B cell (primary cell): ENCODE results near the gene GSTM5. TPM values are rescaled to one million over a fixed set of nuclear protein-coding genes. Genes with fewer than 3 reads are reported as not detected.

Source experiments
- ATAC-seq: fragments of 200-7000 bp; cut with Tn5 transposase; one replicate; pipeline ENCODE4 v1.10.0; 2021; ENCODE audit warnings: low read depth, mild to moderate bottlenecking, moderate number of reproducible peaks, moderate library complexity
- CTCF ChIA-PET: fragments of 350-600 bp; sonication (Branson Sonifier 250); formaldehyde crosslinking; loops from one replicate; lab custom pipeline; 2021; ENCODE audit warnings: antibody characterized with exemption, inconsistent platforms; lab: Charles Lee
- POLR2A ChIA-PET: fragments of 350-600 bp; sonication (Branson Sonifier 250); formaldehyde crosslinking; loops from one replicate; lab custom pipeline; 2021; ENCODE audit warnings: antibody characterized with exemption; lab: Charles Lee
- DNase-seq: peaks from one replicate; pipeline ENCODE4 v3.0.0; 2013
- H2AFZ ChIP-seq: 2 replicates; pipeline ENCODE4 v1.6.1; 2012; ENCODE audit warnings: mild to moderate bottlenecking, low read depth, low read length; ENCODE audit not compliant: insufficient read depth, poor library complexity, severe bottlenecking
- H3K27ac ChIP-seq, 2 donors: 1 replicate in 1 of 2; 2 replicates in 1 of 2; pipeline ENCODE4 v1.5.1; 2012 to 2013; ENCODE audit warnings: low read length in 2 of 2, mild to moderate bottlenecking in 2 of 2, moderate library complexity in 1 of 2
- H3K27me3 ChIP-seq, 4 experiments: fragments of 200-600 bp in 1 of 4; sonication (generic) in 1 of 4; replicated peaks in 1 of 4; 1 replicate in 2 of 4; 2 replicates in 2 of 4; pipeline versions ENCODE4 v1.6.1 to v1.7.0; 2013 to 2016; ENCODE audit warnings: low read length in 3 of 4, mild to moderate bottlenecking in 2 of 4, mixed read lengths in 1 of 4, moderate library complexity in 1 of 4; ENCODE audit not compliant: insufficient read depth in 4 of 4, control insufficient read depth in 3 of 4; ENCODE audit errors: control extremely low read depth in 1 of 4
- H3K36me3 ChIP-seq, 2 experiments: replicated peaks in 1 of 2; 1 replicate in 1 of 2; 2 replicates in 1 of 2; pipeline versions ENCODE4 v1.6.1 to v1.7.1; 2013; ENCODE audit warnings: low read length in 1 of 2; ENCODE audit not compliant: insufficient read depth in 2 of 2, control insufficient read depth in 1 of 2; ENCODE audit errors: control extremely low read depth in 1 of 2, extremely low read depth in 1 of 2
- H3K4me1 ChIP-seq, 2 donors: fragments of 200-600 bp in 1 of 2; sonication (generic) in 1 of 2; 1 replicate in 1 of 2; 2 replicates in 1 of 2; pipeline versions ENCODE4 v1.5.1 to v1.6.1; 2013 to 2017; ENCODE audit warnings: low read length in 2 of 2; ENCODE audit not compliant: control insufficient read depth in 2 of 2, insufficient read depth in 2 of 2
- H3K4me2 ChIP-seq: replicated peaks from 2 replicates; pipeline ENCODE3; 2012; ENCODE audit warnings: mild to moderate bottlenecking, low read depth, low read length; ENCODE audit not compliant: poor library complexity, severe bottlenecking
- H3K4me3 ChIP-seq, 5 experiments: fragments of 200-600 bp in 1 of 5; sonication (generic) in 1 of 5; 1 replicate in 3 of 5; 2 replicates in 2 of 5; pipeline versions ENCODE4 v1.5.1 to v1.7.0; 2011 to 2016; ENCODE audit warnings: low read length in 4 of 5, mild to moderate bottlenecking in 4 of 5, low read depth in 2 of 5, control low read depth in 1 of 5, moderate library complexity in 1 of 5; ENCODE audit not compliant: insufficient read depth in 1 of 5; ENCODE audit errors: control extremely low read depth in 1 of 5, extremely low read depth in 1 of 5
- H3K79me2 ChIP-seq: fragments of 200-600 bp; sonication (generic); one replicate; pipeline ENCODE4 v1.6.0; 2016; ENCODE audit warnings: low read length; ENCODE audit not compliant: control insufficient read depth, insufficient read depth
- H3K9ac ChIP-seq: fragments of 200-600 bp; sonication (generic); 2 replicates; pipeline ENCODE4 v1.6.1; 2017; ENCODE audit warnings: mild to moderate bottlenecking, low read length, moderate library complexity
- H3K9me3 ChIP-seq, 3 donors: one replicate each; pipeline versions ENCODE4 v1.6.1 to v1.7.1; 2013; ENCODE audit warnings: low read length in 2 of 3; ENCODE audit not compliant: control insufficient read depth in 2 of 3, insufficient read depth in 1 of 3; ENCODE audit errors: control extremely low read depth in 1 of 3
- H4K20me1 ChIP-seq: 2 replicates; pipeline ENCODE4 v1.6.0; 2012; ENCODE audit warnings: mild to moderate bottlenecking, low read length; ENCODE audit not compliant: insufficient read depth, control insufficient read depth, poor library complexity, severe bottlenecking
- H3K27ac Mint-ChIP-seq: one replicate; pipeline ENCODE4 v1.8.0; 2021; ENCODE audit warnings: mixed read lengths
- H3K27me3 Mint-ChIP-seq: one replicate; pipeline ENCODE4 v1.8.0; 2021; ENCODE audit warnings: mixed read lengths
- H3K4me1 Mint-ChIP-seq: one replicate; pipeline ENCODE4 v1.8.0; 2021; ENCODE audit warnings: mixed read lengths
- H3K4me3 Mint-ChIP-seq: one replicate; pipeline ENCODE4 v1.8.0; 2021; ENCODE audit warnings: mixed read lengths
- H3K9me3 Mint-ChIP-seq: one replicate; pipeline ENCODE4 v1.8.0; 2022; ENCODE audit warnings: mixed read lengths; ENCODE audit not compliant: insufficient read depth
- EZH2 ChIP-seq: IDR thresholded peaks from 2 replicates; pipeline ENCODE4 v1.6.1; 2012; ENCODE audit warnings: borderline replicate concordance, low read depth, mild to moderate bottlenecking, moderate library complexity, low read length; ENCODE audit not compliant: insufficient read depth, poor library complexity, severe bottlenecking
- WGBS: methylation state at CpG from one replicate; pipeline ENCODE4 v1.1.5; 2013; ENCODE audit warnings: missing lambda C conversion rate; ENCODE audit not compliant: insufficient coverage; 5-methylcytosine and 5-hydroxymethylcytosine counted together
- intact Hi-C: fragments of 100-400 bp; cut with micrococcal nuclease; formaldehyde crosslinking; loops from one replicate; pipeline ENCODE4 v1.10.0; 2022
- polyA plus RNA-seq: library from polyadenylated mRNA; depleted of rRNA; stranded (reverse); fragments of >200 nt; gene quantifications from 2 replicates; pipeline ENCODE4 v1.2.3, GENCODE V29; 2012
- total RNA-seq, 2 donors: library from RNA; stranded (reverse); fragments of 120-200 nt in 1 of 2; gene quantifications; 1 replicate in 1 of 2; 2 replicates in 1 of 2; pipeline versions ENCODE4 v1.2.3 to v1.2.4, GENCODE V29; 2013 to 2022
- TF ChIP-seq, protein P1 (sequence below): fragments of 200-600 bp; IDR thresholded peaks from one replicate; pipeline ENCODE4 v1.8.0; 2022; ENCODE audit warnings: antibody characterized with exemption, mild to moderate bottlenecking

The GSTM5 gene
- total and polyA plus RNA-seq, 2 donors (not counting 1 experiment from before 2014, with no cell fraction given) = 0.07 TPM; not detected in 1

GRCh38 chr1:109750920-109751319 is 38.9 kb downstream of the GSTM5 start:
- Histone ChIP-seq H2AFZ (no peak overlapping the region), H3K9ac (no peak overlapping the region), H3K27ac (no peak overlapping the region), H3K4me2 (no peak overlapping the region), H3K9me3 (peaks cover 0 to 5% (median 0%) of the 10 kb centered on the region in 3 donors), H3K27me3 (peaks cover 0 to 14% (median 2%) of the 10 kb centered on the region in 4 experiments), H3K4me1 (no peaks in the 10 kb centered on the region), H4K20me1 (no peaks in the 10 kb centered on the region), H3K4me3 (no peak overlapping the region), H3K36me3 (no peaks in the 10 kb centered on the region), H3K79me2 (no peaks in the 10 kb centered on the region)
- ChIA-PET POLR2A (no interaction called here), CTCF (no interaction called here)
- DNase-seq = no peak
- peaks cover 39% of the 10 kb centered on the region for H3K27me3 Mint-ChIP-seq
- no peak overlapping the region for H3K4me3 Mint-ChIP-seq
- no peaks in the 10 kb centered on the region for H3K4me1 Mint-ChIP-seq
- intact Hi-C loops = no loop called here
- 93% methylated on average over 3 of the region's 6 CpGs for WGBS
- no peak for TF ChIP-seq EZH2
- TF ChIP-seq, protein P1, sequence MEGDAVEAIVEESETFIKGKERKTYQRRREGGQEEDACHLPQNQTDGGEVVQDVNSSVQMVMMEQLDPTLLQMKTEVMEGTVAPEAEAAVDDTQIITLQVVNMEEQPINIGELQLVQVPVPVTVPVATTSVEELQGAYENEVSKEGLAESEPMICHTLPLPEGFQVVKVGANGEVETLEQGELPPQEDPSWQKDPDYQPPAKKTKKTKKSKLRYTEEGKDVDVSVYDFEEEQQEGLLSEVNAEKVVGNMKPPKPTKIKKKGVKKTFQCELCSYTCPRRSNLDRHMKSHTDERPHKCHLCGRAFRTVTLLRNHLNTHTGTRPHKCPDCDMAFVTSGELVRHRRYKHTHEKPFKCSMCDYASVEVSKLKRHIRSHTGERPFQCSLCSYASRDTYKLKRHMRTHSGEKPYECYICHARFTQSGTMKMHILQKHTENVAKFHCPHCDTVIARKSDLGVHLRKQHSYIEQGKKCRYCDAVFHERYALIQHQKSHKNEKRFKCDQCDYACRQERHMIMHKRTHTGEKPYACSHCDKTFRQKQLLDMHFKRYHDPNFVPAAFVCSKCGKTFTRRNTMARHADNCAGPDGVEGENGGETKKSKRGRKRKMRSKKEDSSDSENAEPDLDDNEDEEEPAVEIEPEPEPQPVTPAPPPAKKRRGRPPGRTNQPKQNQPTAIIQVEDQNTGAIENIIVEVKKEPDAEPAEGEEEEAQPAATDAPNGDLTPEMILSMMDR = no peak
- H3K27ac Mint-ChIP-seq = no peak overlapping the region
- H3K9me3 Mint-ChIP-seq = no peaks in the 10 kb centered on the region
- ATAC-seq = no peak

GRCh38 chr1:109751531-109752260 is 39.6 kb downstream of the GSTM5 start:
- no peak overlapping the region for H3K9ac ChIP-seq

More at GRCh38 chr1:109751531-109752260, 39.6 kb downstream of the GSTM5 start:
- Mint-ChIP-seq H3K27me3 (peaks cover 39% of the 10 kb centered on the region), H3K9me3 (no peaks in the 10 kb centered on the region), H3K4me3 (no peak overlapping the region), H3K4me1 (no peaks in the 10 kb centered on the region), H3K27ac (no peak overlapping the region)
- H3K4me3 ChIP-seq = no peak overlapping the region
- CTCF ChIA-PET = no interaction called here
- no peak overlapping the region for H3K4me2 ChIP-seq
- POLR2A ChIA-PET = no interaction called here
- no peaks in the 10 kb centered on the region for H4K20me1 ChIP-seq
- no peak overlapping the region for H3K27ac ChIP-seq
- no peak overlapping the region for H2AFZ ChIP-seq
- H3K27me3 ChIP-seq = peaks cover 0 to 14% (median 2%) of the 10 kb centered on the region in 4 experiments
- no peaks in the 10 kb centered on the region for H3K79me2 ChIP-seq
- 94% methylated on average over 10 of the region's 12 CpGs for WGBS
- DNase-seq (no peak), ATAC-seq (no peak)
- H3K36me3 ChIP-seq = no peaks in the 10 kb centered on the region
- no peak for TF ChIP-seq EZH2
- TF ChIP-seq, protein P1 = no peak
- peaks cover 0 to 5% (median 0%) of the 10 kb centered on the region in 3 donors for H3K9me3 ChIP-seq
- intact Hi-C loops = no loop called here
- H3K4me1 ChIP-seq = no peaks in the 10 kb centered on the region
